NCI-H774 (cell line): ENCODE data around the gene C11orf58.

Source experiments
- DNase-seq: peaks from one replicate; lab custom pipeline; 2025; lab: John Stamatoyannopoulos, UW

The C11orf58 gene

DNA sequence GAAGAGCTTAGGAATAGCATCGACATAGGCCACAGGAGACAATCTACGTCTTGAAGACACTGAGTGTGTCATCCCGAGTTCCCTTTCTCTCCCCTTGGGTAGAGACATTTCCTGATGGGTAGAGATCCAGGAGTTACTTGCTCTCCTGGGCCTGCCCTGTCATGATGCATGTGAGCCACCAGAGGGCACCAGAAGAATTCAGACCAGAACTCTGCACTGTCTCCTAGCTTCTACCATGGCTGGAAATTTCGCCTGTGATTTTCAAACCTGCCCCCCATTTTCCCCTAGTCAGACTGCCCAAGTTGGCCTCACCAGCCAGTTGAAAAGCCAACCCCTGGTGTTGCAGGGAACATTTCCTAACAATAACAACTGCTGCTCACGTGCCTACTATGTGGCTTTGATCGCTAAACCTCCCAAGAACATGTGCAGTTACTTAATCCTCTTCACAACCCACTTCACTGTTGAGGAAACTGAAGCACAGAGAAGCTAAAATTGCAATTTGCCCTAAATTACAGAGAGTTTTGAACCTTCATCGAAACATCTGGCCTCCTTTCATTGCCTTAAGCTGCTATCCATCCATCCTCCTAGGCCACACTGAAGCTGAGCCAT lies 47.2 kb downstream of the C11orf58 start:
- peak; percentile 6 for DNase-seq

DNA sequence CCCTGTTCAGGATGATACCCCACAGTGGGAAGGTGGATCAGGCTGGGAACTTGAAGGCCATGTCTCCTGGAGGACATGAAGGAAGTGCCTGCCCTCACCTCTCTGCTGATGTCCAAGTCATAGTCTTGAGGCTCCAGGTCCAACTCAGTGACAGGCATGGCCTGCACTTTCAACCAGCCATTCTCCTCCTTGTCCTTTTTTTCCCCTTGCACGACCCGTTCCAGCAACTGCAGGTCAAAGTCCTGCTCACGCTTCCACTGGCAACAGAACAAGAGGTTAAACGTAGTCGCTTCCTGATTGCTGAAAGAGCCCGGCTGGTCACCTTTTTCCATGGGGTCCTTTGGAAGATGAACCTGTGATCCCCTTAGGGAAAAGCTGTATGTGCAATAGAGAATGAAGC lies 47.7 kb downstream of the C11orf58 start:
- DNase-seq, result no peak

DNA sequence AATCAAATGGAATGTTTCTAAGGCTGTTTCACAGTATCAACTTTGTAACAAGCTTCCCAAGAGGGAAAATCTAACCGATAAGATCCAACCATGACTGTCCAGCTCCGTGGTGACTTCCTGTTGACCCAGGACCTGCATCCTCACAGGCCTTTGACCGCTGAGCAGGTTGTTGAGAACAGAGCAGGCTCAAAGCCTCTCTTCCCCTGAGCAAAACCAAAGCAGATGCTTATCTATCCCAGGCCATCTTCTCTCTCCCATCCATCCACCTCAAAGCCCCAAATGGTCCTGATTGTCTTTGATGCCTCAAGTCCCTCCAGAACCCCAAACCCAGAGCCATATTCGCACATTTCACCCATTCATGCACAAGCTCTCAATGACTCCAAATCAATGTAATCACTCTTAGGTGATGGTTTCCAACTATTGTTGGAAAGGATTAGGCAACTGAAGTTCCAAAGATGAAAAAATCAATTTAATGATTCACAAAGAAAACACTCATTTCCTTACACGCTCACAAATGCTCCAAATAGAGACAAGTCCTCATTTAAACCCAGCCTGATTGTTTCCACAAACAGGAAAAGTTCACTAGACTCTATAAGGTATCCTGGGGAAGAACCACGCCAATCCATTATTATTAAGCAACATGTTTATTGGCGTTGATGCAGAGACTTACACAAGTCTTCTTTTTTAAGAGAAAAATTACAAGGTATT lies 48.7 kb downstream of the C11orf58 start:
- DNase-seq, result no peak

DNA sequence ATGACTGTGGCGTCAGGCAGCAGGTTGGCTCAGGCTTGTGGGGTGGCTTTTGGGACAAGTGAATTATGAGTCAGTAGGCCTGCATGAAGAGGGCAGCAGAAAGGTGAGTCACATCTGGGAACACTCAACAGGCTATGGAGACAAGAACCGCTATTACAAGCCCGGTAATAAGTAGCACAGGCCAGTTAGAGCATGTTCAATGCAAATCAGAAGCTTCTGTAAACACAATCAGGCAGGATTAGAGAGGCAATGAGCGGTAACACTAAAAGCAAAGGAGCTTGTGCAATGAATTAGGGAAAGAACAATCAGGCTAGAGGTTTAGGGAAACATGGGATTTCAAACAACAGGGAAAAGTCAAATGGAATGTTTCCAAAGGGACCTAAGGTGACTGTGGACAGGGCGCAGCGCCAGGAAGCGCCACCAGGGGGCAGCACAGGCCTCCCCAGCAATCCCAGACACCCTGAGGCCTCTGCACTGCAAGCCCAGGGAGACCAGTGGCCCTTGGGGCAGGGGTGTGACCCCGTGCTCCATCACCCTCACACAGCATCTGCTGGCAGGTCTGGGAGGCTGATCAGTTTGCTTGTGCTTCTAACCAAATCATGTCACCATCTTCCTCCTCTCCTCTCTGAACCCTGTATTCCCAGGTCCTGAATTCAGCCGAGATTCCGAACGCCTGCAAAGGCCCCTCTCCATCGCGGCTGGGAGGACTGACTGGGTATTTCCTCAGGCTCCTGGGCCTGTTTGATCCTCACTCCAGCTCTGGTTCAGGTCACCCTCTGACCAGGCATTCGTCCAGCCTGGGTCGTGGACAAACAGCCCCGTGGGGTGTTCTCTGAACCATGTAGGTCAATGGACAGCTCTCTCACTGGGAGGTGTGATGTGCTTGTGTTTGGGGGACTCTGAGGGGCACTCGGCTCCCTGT lies 50.0 kb downstream of the C11orf58 start:
- DNase-seq, result peak; percentile 17

DNA sequence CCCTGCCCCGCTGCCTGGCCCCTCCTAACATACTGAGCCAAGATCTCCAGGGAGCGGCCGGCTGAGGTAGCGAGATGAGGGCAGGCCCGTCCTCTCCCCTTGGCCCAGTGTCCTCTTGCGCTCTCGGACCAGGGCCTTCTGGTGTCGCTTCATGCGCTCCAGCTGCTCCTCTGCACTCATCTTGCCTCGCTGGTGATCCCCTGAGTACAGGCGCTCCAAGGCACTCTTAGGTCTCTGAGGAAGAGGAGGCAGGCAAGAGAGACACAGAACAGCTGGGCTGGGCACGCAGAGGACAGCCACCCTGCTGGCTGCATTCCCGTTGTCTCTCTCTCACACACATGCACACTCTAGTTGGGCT lies 50.6 kb downstream of the C11orf58 start:
- no peak for DNase-seq

DNA sequence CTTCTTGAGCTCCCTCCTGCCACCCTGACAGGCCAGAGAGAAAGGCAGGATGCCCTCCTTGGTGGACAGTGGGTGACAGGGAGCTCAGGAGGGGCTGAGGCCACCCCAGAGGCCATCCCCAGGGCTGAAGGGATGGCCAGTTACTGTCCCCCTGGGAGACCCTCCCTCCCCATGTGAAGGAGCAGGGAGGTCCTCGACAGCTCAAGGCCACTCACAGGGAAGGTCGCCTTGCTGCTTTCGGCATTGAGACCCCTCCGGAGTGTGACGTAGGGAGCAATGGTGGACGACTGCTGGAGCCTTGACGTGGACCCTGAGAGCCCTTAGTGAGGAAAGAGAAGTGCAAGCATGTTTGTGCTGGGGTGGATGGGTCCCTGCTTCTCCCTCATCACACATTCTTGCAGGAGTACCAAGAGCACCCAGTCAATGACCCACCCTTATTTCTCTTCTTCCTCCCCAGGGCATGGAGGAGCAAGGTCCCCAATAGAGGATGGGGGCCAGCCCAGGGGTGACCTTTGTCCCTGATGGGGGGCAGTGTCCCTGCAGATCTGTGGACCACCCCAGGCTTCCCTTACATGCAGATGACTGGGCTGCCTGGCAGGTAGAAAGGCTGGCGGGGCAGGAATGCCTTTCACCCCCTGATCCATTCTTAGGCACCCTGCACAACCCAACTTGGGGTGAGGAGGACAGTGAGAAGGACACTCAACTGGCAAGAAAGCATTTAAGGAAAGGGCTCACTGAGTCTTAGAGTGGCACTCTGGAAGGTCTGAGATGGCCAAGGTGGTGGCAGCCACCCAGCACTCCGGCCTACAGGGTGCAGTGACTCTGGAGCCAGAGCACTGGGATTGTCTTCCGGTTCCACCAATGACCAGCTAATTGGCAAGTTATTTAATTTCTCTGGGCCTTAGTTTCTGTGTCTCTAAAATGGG lies 51.4 kb downstream of the C11orf58 start:
- DNase-seq, result no peak

DNA sequence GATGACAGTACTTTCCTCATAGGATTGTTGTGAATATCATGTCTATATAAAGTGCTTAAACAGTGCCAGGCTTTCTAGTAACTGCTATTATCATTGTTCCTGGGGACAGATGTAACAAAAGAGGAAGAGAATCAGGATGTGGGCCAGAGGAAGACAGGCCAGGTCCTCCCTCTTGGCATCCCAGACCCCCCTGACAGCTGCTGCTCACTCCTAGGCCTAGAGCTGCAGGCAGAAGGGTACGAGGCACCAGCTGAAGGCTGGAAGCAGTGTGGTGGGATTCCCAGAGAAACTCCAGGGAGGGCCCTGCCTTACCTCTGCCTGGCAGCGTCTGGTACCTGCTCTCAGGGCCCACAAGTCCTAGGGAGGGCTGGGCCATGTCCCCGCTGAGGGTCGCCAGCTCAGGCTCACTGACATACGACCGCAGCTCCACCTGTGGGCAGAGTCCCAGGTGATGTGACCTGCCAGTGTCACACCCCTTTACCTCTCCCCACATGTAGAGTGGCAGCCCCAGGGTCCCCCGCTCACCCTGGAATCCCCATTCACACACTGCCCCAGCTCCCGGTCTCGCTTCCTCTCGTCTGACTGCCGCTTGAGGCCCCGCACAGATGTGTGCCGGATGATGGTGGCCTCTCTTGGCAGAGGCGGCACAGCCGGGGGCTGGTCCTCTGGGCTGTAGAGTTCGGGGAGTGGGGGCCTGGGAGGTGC lies 52.2 kb downstream of the C11orf58 start:
- no peak for DNase-seq

DNA sequence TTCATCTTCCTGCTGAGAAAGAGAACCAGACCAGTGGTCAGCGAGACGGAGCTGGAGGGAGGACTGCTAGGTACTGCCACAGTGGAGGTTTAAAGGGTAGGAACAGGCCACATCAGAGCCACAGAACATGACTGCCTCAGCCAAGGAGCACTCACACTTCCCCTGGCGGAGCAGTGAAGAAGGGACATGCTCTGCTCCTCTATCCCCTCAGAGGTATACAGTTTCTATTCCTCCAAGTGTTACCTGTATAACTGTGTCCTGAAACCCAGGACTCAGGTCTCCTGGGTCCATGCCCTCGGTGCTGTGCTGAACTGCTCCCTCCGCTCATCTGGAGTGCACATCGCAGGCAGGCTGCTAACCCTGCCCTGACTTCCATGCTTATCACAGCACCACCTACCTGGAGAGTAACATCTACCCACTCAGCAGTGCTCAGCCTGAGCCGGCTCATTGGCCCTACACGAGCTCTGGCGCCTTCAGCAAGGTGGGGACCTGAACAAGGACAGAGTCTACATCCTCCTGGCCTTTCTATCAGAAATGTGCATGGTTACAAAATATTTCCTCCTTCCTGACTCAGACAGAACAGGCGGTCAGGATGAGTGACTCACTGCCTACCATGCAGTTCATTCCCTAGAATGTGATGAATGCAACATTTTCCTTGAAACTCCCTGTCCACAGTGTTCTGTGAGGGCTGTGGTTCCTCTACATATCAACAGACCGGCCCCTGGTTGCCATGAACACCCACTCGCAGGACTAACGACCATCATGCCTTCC lies 52.9 kb downstream of the C11orf58 start:
- DNase-seq, result no peak

DNA sequence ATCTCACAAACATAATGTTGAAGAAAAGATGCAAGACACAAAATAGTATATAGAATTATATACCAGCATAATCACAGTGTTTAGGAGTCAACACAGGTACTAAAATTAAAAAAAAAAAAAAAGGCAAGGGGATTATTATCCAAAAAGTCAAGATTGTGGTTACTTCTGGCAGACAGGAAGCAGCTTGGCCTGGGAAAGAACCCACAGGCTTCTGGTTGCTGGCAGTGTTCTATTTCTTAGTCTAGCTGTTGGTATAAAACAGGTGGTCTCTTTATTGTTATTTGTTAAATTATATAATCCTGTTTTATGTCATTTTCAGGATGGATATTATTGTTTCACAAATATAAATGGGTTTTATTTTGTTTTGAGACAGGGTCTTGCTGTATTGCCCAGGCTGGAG lies 54.0 kb downstream of the C11orf58 start:
- no peak for DNase-seq

DNA sequence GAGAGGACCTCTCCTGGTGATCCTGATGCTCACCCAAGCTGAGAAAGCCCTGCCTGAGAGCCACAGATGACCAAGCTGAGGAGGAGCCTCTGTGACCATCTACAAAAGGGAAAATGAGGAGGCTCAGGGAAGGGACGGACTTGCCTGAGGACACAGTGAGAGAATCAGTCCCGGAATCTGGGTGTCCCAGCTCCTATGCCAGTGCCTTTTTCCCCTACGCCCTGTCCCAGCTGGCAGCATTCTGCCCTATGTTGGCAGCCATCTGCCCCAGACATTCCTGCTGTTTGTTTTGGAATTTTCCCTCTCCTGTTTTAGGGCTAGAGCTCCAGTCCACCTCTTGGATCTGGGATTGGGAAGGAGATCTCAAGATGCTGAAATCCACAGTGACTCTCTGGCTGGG lies 54.6 kb downstream of the C11orf58 start:
- DNase-seq, result no peak

DNA sequence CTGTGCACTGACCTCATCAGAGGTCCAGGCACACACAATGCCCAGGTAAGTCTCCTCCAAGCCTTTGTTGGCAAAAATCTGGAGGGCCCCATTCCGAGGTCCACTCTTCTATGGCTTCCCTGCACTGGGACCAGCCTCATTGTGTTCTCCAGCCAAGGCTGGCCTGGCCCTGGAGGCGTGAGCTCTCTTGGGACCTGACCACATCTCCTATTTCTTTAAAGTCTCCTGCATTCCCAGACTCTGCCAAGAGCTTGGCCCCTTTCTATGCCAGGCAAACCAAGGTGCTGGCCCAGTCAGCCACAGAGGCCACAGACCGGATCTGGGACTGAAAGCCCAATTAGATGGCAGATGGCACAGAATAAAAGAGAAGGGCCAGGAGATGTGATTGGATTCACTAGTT lies 55.1 kb downstream of the C11orf58 start:
- DNase-seq, result no peak

DNA sequence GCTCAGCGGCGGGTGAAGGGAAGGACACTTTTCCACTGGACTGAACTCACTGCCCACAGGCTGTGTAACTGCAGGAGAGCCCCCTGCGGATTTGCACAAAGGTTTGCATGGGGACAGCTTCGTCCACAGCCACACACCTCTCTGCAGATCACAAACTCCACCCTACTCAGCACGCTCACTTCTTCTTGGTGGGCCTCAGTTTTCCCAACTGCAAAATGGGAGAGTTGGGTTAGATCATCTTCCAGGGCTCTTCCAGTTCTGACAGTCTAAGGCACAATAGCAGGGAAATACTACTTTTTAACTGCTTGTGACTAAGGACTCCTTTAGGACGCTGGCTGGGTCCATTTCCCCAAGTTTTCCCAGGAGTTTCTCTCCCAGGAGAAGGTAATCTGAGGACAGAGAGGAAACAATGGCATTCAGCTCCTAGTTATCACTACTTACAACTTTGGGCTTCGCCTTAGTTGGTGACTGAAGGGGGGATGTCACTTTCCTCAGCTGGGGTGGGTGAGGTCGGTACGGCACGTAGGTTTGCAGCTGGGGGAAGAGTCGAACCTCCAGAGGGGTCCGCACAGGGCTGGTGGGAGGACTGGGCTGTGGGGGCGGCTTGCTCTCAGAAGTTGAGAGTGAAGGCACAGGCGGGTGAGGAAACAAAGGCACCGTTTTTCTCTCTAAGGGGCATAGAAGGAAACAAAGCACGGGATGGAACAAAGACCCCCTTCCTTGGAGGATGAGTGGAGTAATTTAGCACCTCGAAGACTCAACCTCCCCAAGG lies 55.8 kb downstream of the C11orf58 start:
- no peak for DNase-seq

DNA sequence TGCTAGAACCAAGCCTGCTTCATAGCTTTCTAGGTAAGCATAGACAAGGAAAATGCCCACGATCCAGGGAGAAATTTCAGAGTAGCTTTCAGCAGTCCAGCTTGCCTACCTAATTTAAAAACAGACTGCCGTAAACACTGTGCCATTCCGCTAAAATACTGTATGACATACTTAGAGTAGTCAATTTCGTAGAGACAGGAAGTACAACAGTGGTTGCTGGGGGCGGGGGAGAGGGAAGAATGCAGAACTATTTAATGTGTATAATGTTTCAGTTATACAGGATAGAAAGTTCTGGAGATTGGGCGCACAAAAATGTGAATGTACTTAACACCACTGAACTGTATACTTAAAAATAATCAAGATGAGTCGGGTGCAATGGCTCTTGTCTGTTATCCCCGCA lies 56.7 kb downstream of the C11orf58 start:
- DNase-seq, result no peak

DNA sequence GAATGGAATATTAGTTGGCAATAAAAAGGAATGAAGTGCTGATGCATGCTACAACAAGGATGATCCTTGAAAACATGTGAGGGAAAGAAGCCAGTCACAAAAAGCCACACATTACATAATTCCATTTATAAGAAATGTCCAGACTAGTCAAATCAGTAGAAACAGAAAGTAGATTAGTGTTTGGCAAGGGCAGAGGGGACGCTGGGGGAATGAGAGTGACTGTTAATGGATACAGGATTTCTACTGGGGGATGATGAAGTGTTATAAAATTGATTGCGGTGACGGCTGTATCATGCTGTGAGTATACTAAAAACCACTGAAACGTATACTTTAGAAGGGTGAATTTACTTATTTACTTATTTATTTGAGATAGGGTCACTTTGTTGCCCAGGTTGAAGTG lies 57.9 kb downstream of the C11orf58 start:
- no peak for DNase-seq

DNA sequence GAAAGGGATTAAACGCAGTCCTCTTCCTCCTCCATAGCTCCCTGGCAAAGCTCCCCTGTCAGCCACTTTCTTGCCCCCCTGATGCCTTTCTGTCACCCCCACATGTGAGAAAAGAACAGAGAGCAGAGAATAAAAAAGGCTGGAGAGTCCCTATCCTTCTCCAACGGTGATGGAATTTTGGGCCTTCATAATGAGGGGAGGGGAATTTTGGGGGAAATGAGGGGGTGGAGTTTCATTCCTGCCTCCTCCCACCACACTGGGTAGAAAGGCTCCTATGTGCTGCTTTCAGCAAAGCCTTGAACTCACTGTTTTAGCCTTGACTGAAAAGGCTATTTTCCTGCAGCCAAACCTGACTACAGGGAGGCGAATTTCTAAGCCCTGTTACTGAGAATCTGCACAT lies 59.3 kb downstream of the C11orf58 start:
- DNase-seq, result no peak

DNA sequence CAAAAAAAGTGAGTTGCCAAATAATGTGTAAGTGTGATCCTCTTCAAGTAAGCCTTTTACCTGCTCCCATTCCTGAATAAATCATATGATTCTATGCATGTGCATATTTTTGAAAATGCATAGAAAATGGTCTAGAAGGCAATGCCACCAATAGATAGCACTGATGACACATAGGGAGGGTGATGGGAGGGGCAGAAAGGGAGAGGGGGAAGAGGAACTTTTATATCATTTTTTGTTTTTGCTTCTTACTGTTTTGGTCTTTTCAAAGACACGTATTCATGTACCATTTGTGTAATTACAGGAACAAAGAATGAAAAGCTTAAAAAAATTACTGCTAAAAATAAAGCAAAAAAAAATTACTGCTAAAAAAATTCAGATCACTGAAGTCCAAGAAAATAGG lies 60.8 kb downstream of the C11orf58 start:
- DNase-seq, result no peak

DNA sequence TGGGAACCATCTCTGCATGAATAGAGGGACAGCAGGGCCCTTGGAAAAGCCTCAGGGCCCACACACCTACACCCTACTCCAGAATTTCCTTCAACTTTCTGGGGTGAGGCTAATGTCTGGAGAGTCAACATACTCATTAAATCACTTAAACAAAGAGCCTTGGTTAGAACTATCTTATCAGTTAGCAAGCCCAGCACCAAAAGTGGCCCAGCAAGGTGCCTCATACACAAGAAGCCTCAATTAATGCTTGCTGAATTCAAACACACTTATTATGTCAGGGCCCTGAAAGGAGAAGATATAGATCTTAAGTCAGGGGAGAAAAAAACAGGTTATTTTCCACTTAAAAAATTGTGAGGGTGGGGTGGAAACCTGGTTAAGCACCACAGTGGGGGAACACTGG lies 61.4 kb downstream of the C11orf58 start:
- no peak for DNase-seq

DNA sequence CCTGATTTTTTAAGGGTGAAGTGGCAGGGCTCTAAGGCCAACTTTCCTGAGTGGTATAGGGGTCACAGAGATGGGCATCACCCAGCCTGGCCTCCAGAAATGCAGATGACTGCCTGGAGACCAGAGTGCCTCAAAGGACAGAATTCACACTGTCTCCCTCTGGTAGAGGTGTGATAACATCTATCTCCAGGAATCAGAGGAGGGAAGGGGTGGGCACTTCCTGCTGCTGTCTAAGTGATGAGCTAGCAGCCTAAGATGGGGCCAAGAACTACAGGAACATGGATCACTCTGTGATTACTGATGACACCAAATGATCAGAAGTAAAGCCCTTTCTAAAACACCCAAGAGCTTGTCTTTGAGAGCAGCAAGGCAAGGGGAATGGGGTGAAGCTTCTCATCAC lies 61.9 kb downstream of the C11orf58 start:
- no peak for DNase-seq

DNA sequence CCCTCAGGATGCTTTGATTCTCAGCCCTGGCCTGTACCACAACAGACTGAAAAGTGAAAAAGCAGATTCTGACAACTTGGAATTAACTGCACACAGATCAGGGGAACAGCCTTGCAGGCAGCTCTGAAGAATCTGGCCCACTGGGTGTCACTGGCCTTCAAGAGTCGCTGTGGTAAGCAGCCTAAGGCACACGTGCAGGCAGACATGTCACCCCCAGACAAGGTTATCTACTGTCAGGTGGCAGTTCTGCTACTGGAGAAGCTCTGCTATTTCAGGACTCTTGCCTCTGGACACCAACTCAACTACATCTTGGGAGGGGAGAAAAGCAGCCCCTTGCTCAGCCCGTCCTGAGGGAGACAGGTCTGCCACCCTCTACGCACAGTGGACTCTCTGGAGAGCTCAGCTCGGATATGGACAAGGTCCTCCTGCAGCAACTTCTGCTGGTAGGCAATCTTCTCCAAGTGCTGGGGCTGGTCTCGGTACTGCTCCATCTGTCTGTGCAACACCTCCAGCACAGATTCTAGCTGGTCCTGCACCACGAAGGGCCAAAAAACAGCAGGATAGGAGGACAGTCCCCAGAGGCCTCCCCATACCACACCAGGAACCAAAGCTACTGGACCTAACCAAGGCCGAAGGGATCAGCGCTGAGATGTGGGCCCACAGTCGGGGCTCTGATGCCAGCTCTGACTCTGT lies 63.0 kb downstream of the C11orf58 start:
- no peak for DNase-seq
